ENCODE results near the gene CHRNB2.

GRCh38 chr1:154582885-154583284 lies 15.3 kb downstream of the CHRNB2 start:
- TF ChIP-seq CTCF (IDR thresholded peaks at IDR 0.05 in 8 of 11, conservative IDR thresholded peaks at IDR 0.05 in 3 of 11) (no peak), POLR2AphosphoS5 (IDR thresholded peaks at IDR 0.05) (no peak), POLR2A (IDR thresholded peaks at IDR 0.05) (no peak)

Measured in spleen (tissue), 7 donors.